Measurements from ENCODE around the gene LPCAT3.

Gene LPCAT3

GRCh38 chr12:6935371-6936193 lies 82.7 kb downstream of the LPCAT3 start:
- no peak for DNase-seq

- no peak for DNase-seq
Measured at GRCh38 chr12:6934110-6934509, 84.2 kb downstream of the LPCAT3 start.

- DNase-seq = no peak
Measured at GRCh38 chr12:6932766-6933165, 85.5 kb downstream of the LPCAT3 start.

- no peak for DNase-seq
Measured at GRCh38 chr12:6929466-6930452, 88.5 kb downstream of the LPCAT3 start.

- DNase-seq = no peak
Measured at GRCh38 chr12:6928703-6929407, 89.4 kb downstream of the LPCAT3 start.

GRCh38 chr12:6928022-6928702 lies 90.1 kb downstream of the LPCAT3 start:
- DNase-seq = no peak

- DNase-seq = no peak
Measured at GRCh38 chr12:6927379-6928021, 90.8 kb downstream of the LPCAT3 start, which contains the start of gene ATN1. TSS of gene ATN1 (plus strand) at chr12:6927959. CDS start at chr12:6934002, 6,043 bp downstream.

All from stimulated activated CD4-positive, alpha-beta T cell treated with anti-CD3 and anti-CD28 coated beads, Interleukin-2, amount 100 ng/mL, for 48 hours (primary cell).